Panc1 (cell line): Measurements from ENCODE around the gene TLE6.

Experiments used
- CTCF ChIP-seq: fragments of 450-650 bp; IDR thresholded peaks from 2 replicates; pipeline ENCODE4 v1.5.1; 2017; ENCODE audit warnings: mild to moderate bottlenecking
- REST ChIP-seq, 2 experiments: IDR thresholded peaks; 2 replicates each; pipeline ENCODE4 v1.6.1; 2011 to 2012; ENCODE audit warnings: low read depth in 2 of 2, control low read depth in 1 of 2, low read length in 1 of 2, mild to moderate bottlenecking in 1 of 2, moderate library complexity in 1 of 2; ENCODE audit not compliant: insufficient read depth in 1 of 2

- TF ChIP-seq REST (IDR thresholded peaks at IDR 0.05; ENCODE audit: insufficient read depth in 1 of 2, low read depth in 2 of 2, low read length in 1 of 2) = no peak
- no peak for TF ChIP-seq CTCF
Observed at GRCh38 chr19:3029065-3029923, 51.9 kb downstream of the TLE6 start, which contains the start of gene TLE2.
